Dermis blood vessel endothelial cell (primary cell): Measurements from ENCODE around the gene NR2F1-AS1. TPM values are rescaled to one million over a fixed set of nuclear protein-coding genes. Genes with fewer than 3 reads are reported as not detected.
A peak's percentile ranks its signal among the peaks of the same experiment; 100 is the strongest.

Source experiments
- DNase-seq: peaks from one replicate; pipeline ENCODE4 v3.0.0; 2010
- total RNA-seq: library from RNA; depleted of rRNA; stranded (reverse); fragments of >200 nt; gene quantifications from 2 replicates; pipeline ENCODE4 v1.2.3, GENCODE V29; 2014

The NR2F1-AS1 gene
- total RNA-seq, 1 donor from 2014 or later, result 11.2 TPM

DNA sequence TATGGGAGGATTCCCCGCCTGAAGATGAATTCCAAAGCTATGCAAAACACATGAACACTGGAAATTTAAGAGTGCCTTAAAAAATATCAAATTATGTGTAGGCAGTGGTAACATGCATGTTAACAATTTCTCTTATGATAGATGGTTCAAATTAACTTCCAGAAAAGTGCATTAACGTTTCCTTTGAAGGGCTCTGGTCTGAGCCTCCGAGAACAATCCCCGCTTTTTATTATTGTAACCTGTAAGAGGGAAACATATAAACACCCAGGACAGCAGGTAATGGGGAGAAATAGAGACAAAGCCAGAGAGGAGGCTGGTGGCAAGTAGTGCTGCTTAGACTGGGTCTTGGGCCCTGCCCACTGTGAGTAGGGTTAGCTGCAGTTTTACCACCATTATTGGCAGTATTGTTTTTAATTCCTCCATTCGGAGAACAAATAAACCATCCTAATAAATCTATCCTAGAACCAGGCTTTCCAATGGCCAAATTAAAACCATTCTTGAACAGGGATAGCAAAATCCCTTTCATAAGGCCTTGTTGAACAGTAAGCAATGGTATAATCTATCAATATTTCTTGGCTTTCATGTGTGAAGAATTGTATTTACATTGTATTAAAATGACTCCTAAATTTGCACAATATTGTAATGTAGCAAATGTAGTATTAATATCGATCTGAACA is 8.3 kb upstream of the NR2F1-AS1 start:
- DNase-seq, result no peak

GRCh38 chr5:93588352-93589151 is 7.5 kb upstream of the NR2F1-AS1 start:
- no peak for DNase-seq

DNA sequence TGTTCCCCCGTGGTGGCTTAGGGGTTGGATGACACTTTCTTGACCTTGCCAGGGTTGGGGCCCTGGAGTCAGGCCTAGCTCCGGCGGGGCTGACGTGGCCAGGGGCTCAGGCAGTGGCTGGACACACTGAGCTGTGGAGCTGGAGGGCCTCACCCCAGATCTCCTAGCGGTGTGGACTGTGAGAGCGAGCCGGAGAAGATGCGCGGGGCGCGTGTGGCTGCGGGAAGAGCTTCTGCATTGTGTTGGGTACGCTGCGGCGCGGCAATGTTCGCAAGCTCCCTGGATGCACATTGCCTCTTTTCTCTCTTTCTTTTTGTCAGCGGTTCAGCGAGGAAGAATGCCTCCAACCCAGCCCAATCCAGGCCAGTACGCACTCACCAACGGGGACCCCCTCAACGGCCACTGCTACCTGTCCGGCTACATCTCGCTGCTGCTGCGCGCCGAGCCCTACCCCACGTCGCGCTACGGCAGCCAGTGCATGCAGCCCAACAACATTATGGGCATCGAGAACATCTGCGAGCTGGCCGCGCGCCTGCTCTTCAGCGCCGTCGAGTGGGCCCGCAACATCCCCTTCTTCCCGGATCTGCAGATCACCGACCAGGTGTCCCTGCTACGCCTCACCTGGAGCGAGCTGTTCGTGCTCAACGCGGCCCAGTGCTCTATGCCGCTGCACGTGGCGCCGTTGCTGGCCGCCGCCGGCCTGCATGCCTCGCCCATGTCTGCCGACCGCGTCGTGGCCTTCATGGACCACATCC is 6.8 kb upstream of the NR2F1-AS1 start:
- DNase-seq, result no peak

DNA sequence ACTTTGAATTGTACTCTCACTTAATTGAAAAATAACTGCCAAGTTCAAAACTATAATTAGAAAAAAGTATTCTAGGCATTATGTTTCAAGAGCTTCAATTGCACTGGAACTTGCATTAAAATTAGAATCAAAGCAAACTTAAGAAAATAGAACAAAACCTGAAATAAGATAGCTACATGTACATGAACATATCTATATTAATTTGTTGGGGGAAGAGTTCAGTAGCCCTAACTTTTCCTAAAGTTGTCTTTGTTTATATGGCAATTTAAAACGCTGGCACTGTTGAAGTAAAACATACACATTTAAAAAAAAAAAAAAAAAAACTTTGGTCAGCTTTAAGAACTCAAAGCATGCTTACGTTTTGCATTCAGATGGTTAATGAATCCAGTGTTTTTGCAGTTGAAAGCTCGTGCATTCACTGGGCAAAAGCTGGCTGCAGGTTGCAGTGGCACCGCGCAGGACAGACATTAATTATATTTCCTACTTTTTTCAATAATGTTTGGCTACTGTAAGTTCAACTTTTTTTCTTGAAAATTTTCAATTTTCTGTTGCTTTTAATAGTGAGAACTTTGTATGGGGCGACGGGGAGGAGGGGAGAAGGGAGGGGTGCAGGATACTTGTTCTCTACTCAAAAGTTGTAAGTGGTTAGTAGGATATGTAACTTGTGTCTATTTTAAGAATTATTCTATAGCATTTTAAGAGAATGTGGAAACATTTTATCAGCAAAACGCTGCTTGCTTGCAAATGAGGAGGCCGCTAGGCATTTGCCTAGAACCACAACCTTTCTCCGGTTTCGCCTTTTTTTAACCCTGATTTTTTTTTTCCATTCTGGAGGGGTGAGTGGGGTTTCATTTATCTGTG is 5.9 kb upstream of the NR2F1-AS1 start:
- DNase-seq, result no peak

- no peak for DNase-seq
These were observed 4.9 kb upstream of the NR2F1-AS1 start for GRCh38 chr5:93585767-93586385.

DNA sequence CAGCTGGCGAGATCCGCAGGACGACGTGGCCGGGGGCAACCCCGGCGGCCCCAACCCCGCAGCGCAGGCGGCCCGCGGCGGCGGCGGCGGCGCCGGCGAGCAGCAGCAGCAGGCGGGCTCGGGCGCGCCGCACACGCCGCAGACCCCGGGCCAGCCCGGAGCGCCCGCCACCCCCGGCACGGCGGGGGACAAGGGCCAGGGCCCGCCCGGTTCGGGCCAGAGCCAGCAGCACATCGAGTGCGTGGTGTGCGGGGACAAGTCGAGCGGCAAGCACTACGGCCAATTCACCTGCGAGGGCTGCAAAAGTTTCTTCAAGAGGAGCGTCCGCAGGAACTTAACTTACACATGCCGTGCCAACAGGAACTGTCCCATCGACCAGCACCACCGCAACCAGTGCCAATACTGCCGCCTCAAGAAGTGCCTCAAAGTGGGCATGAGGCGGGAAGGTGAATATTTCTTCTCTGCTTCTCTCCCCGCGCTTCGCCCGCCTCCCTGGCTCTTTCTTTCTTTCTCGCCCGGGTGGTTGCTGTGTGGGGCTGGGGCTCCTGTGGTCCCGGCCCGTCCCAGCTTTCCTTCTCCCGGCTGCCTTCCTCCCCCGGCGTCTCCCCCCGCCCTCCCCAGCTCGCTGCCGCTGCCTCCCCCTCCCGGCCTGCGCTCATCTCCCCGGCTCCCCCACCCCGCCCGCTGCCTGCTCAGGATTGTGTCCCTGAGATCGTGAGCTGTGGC is 4.2 kb upstream of the NR2F1-AS1 start:
- DNase-seq, result peak; percentile 61

DNA sequence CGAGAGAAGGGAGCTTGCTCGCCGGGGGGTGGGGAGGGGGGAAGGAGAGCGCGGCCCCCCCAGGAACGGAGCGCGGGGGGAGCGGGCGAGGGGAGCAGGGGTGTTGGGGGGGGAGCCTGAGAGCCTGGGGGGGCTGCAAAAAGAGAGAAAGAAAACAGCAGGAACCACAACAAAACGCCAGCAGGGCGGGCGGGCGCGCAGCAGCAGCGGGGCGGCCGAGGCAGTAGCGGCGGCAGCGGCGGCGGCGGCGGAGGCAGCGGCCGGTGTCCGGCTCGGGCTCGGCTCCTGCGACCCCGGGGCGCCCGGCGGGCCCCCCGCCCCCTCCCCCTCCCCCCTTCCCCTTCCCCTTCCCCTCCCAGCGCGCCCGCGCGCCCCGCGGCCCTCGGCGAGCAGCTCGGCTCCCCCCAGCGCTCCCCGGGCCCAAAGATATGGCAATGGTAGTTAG is 3.6 kb upstream of the NR2F1-AS1 start:
- DNase-seq, result no peak

DNA sequence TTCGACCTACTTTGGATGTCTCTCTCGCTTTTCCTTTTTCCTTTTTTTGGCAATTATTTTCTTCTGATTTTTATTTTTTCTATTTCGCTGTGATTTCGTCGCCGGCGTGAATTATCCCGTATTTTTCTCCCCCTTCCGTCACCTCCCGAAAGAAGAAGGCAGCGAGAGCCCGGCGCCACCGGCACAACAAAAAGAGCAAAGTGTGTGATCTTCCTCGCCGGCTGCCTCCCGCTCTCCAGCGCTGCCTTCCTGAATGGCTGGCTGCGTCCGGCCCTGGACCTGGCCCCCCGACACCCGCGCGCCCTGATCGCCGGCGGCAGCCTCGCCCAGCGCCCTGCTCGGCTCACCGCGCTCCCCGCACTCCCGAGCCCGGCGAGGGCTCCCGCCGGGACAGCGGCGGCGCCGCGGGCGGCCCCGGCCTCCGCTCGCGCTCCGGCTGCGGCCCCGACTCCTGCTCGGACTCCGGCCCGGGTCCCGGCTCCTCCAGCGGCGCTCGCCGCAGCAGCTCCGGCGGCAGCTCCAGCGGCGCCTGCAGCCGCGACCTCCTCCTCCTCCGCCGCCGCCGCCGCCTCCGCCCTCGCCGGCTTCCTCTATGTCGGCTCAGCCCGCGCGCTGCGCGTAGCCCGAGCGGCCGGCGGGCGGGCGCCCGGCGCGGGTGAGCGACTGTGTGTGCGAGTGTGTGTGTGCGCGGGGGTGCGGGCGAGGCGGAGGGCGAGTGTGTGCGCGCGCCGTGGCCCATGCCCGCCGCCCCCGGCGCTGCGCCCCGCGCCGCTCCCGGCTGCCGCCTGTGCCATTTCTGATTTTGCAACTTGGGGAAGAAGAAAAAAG is 3.0 kb upstream of the NR2F1-AS1 start:
- DNase-seq, result peak; percentile 80

GRCh38 chr5:93583439-93583767 is 2.4 kb upstream of the NR2F1-AS1 start:
- no peak for DNase-seq

- peak; percentile 97 for DNase-seq
These were observed 1.8 kb upstream of the NR2F1-AS1 start, which contains the start of gene NR2F1 for GRCh38 chr5:93582677-93583438. Gene NR2F1, plus strand, starts transcription at chr5:93583222. Its CDS starts 1,802 bp downstream, at chr5:93585024.

GRCh38 chr5:93582167-93582462 is 1.1 kb upstream of the NR2F1-AS1 start:
- DNase-seq, result peak; percentile 31

GRCh38 chr5:93580063-93580926 is 724 bp downstream of the NR2F1-AS1 start:
- DNase-seq, result peak; percentile 62

GRCh38 chr5:93579692-93580062 is 1.3 kb downstream of the NR2F1-AS1 start:
- no peak for DNase-seq

- DNase-seq, result peak; percentile 51
These were observed 2.0 kb downstream of the NR2F1-AS1 start for GRCh38 chr5:93578813-93579691.

GRCh38 chr5:93577854-93578812 is 2.9 kb downstream of the NR2F1-AS1 start:
- DNase-seq, result no peak
